ENCODE measurements around the gene SDF2.

The SDF2 gene

GRCh38 chr17:28645576-28645939 is 16.1 kb downstream of the SDF2 start:
- TF ChIP-seq REST (IDR thresholded peaks at IDR 0.05; ENCODE audit: low read depth) (no peak), EP300 (IDR thresholded peaks at IDR 0.05; ENCODE audit: borderline replicate concordance) (no peak), MAX (IDR thresholded peaks at IDR 0.05) (no peak), YY1 (IDR thresholded peaks at IDR 0.05; ENCODE audit: low read depth) (no peak), TEAD4 (IDR thresholded peaks at IDR 0.05) (no peak), EGR1 (IDR thresholded peaks at IDR 0.05) (no peak), CEBPB (IDR thresholded peaks at IDR 0.05) (no peak), TAF1 (IDR thresholded peaks at IDR 0.05; ENCODE audit: low read depth) (no peak), ZBTB7A (IDR thresholded peaks at IDR 0.05; ENCODE audit: low read depth) (no peak), RAD21 (IDR thresholded peaks at IDR 0.05; ENCODE audit: low read depth) (no peak), USF1 (IDR thresholded peaks at IDR 0.05) (no peak), FOXM1 (IDR thresholded peaks at IDR 0.05; ENCODE audit: borderline replicate concordance, low read depth) (no peak)

GRCh38 chr17:28644787-28645575 is 16.7 kb downstream of the SDF2 start, which contains the start of gene BLTP2:
TSS of gene BLTP2 (minus strand) at chr17:28645158. CDS start at chr17:28645056, 102 bp downstream.
- TF ChIP-seq USF1 (IDR thresholded peaks at IDR 0.05) (0 out of 2 replicates have a peak, but pooled peaks have one; percentile 17), ZBTB7A (IDR thresholded peaks at IDR 0.05; ENCODE audit: low read depth) (peak; percentile 56; the same call in 1 of the 2 replicates), YY1 (IDR thresholded peaks at IDR 0.05; ENCODE audit: low read depth) (0 out of 2 replicates have a peak, but pooled peaks have one; percentile 60), CEBPB (IDR thresholded peaks at IDR 0.05) (no peak), NFIC (IDR thresholded peaks at IDR 0.05) (no peak), TCF12 (IDR thresholded peaks at IDR 0.05; ENCODE audit: low read depth) (0 out of 2 replicates have a peak, but pooled peaks have one; percentile 15), EGR1 (IDR thresholded peaks at IDR 0.05) (no peak), TAF1 (IDR thresholded peaks at IDR 0.05; ENCODE audit: low read depth) (peak; percentile 52; the same call in 1 of the 2 replicates), MAX (IDR thresholded peaks at IDR 0.05) (peak; percentile 57), TEAD4 (IDR thresholded peaks at IDR 0.05) (no peak; the same call in 1 of the 2 replicates), REST (IDR thresholded peaks at IDR 0.05; ENCODE audit: low read depth) (no peak)

GRCh38 chr17:28643983-28644786 is 17.5 kb downstream of the SDF2 start:
- no peak for TF ChIP-seq TAF1 (IDR thresholded peaks at IDR 0.05; ENCODE audit: low read depth)
- TF ChIP-seq ZBTB7A (IDR thresholded peaks at IDR 0.05; ENCODE audit: low read depth): 0 out of 2 replicates have a peak, but pooled peaks have one; percentile 23
- peak; percentile 5; the same call in 1 of the 2 replicates for TF ChIP-seq TEAD4 (IDR thresholded peaks at IDR 0.05)
- TF ChIP-seq MAX (IDR thresholded peaks at IDR 0.05): no peak

GRCh38 chr17:28641579-28641978 is 20.1 kb downstream of the SDF2 start:
- TF ChIP-seq REST (IDR thresholded peaks at IDR 0.05; ENCODE audit: low read depth) (no peak), YY1 (IDR thresholded peaks at IDR 0.05; ENCODE audit: low read depth) (no peak), TAF1 (IDR thresholded peaks at IDR 0.05; ENCODE audit: low read depth) (no peak), CREB1 (IDR thresholded peaks at IDR 0.05; ENCODE audit: low read depth) (no peak), RAD21 (IDR thresholded peaks at IDR 0.05; ENCODE audit: low read depth) (no peak), TCF12 (IDR thresholded peaks at IDR 0.05; ENCODE audit: low read depth) (no peak), USF1 (IDR thresholded peaks at IDR 0.05) (no peak), EGR1 (IDR thresholded peaks at IDR 0.05) (no peak), ZBTB7A (IDR thresholded peaks at IDR 0.05; ENCODE audit: low read depth) (no peak), CEBPB (IDR thresholded peaks at IDR 0.05) (no peak), EP300 (IDR thresholded peaks at IDR 0.05; ENCODE audit: borderline replicate concordance) (no peak), NFIC (IDR thresholded peaks at IDR 0.05) (no peak), FOXM1 (IDR thresholded peaks at IDR 0.05; ENCODE audit: borderline replicate concordance, low read depth) (no peak)

Data from Ishikawa (cell line).